ENCODE measurements around the gene COPS9.

Gene COPS9

DNA sequence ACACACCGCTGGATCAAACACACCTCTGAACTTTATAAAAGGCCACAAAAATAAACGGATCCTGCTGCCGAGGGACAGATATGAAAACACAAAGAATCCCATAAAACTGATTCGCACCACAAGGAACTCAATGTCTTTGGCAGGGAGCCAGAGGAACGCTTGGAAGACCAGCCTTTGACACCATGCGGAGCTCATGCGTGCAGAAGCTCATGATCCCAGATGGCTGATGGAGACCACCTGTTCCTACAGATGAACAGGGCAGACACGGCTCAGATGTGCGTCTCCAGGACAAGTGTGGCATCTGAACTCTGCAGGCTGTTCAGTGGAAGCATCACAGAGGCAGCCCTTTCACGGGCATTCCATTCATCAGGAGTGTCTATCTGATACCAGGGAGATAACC lies 24.9 kb downstream of the COPS9 start:
- DNase-seq (ENCODE audit: low read depth, low spot score): no peak

DNA sequence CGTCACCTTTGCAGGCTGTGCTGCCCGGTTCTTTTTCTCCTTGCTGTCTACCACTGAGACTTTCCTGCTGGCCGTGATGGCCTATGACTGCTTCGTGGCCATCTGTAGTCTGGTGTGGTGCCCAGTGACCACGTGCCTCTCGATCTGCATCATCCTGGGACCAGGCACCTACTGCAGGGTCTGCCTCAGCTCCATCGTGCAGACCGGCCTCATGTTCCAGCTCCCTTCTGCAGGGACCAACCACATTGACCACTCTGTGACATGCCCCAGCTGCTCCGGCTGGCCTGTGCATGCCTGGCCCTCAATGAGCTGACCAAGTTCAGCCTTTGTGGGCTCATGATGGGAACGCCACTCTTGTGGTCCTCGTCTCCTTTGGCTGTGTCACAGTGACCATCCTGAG lies 26.7 kb downstream of the COPS9 start:
- no peak for DNase-seq (ENCODE audit: low read depth, low spot score)

DNA sequence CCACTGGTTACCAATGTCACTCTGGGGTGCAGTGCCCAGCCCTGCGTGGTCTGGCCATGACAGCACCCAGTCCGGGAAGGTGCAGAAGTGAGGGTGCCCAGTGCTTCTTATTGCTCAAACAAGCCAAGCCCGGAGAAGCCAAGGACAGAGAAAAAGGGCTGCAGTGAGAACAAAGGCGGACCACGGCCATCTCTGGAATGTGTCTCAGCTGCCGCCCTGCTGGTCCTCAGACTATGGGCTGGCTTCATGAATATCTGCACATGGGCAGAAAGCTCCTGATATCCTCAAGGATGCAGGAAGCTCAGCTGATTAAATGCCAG lies 28.7 kb downstream of the COPS9 start:
- DNase-seq (ENCODE audit: low read depth, low spot score): no peak

DNA sequence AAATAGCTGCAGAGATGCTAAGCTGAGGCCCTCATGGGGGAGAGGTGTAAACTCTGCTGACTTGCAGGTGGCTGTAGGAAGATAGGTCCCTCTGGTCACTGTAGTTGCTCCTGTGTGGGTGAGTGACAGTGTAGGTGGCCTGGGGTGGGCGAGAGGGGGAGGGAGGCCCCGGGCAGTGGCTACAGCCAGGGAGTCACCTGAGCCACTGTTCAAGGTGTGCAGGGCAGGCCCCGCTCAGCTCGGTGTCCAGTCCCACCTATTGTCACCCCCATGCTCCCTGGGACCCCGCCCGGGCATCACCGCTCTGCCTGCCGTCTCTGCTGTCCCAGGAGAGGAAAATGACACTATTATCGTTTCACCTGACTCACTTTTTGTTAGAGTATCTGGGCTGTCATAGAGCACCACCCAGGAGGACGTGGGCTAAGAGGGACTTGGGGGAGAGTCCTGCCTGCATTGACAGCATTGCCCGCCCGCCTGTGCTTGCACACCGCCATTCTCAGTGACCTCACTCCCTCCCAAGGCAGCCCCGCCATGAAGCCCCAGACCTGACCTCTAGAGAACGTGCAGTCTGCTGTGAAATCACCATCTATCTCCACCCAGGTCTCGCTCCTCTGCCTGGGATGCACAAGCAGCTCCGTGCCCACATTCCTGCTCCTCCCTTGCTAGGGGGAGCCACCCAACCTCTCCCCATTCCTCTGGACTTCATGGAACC lies 29.2 kb downstream of the COPS9 start:
- no peak for DNase-seq (ENCODE audit: low read depth, low spot score)

DNA sequence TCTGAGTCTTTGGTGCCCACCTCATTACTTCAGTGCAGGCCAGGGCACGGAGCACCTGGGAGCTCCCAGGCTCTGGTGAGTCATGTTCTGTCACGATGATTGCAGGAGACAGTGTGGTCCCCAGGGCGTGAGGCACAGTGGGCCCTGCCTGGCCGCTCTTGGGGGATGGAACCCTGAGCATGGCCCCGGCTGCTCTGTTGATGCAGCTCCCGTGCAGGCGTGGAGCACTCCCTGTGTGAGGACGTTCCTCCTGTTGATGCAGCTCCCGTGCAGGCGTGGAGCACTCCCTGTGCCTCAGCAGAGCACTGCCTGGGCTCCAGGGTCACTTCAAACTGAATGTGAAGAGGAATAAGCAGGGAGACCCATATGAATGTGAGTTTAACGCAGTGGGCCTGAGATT lies 30.1 kb downstream of the COPS9 start:
- DNase-seq (ENCODE audit: low read depth, low spot score): no peak

DNA sequence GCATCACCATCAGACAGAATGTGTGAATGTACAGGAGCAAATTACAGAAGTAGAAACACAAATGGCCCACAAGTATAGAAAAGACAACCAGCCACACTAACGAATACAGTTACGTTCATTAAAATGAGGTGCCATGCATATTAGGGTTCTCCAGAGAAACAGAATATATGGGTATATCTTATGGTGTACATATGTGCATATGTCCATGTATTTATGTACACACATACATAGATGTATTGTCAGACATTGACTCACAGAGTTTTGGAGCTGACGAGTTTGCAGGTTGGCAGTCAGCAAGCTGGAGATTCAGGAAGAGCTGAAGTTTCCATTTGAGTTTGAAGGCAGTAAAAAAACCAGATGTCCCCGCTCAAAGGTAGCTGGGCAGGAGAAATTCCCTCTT lies 33.0 kb downstream of the COPS9 start:
- DNase-seq (ENCODE audit: low read depth, low spot score): no peak

DNA sequence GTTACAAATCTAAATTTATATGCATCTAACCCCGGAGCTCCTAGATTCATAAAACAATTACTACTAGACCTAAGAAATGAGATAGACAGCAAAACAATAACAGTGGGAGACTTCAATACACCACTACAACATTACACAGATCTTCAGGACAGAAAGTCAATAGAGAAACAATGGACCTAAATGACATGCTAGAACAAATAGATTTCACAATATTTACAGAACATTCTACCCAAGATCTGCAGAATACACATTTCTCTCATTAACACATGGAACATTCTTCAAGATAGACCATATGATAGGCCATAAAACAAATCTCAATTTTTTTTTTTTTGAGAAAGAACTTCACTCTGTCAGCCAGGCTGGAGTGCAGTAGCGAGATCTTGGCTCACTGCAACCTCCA lies 37.8 kb downstream of the COPS9 start:
- no peak for DNase-seq (ENCODE audit: low read depth, low spot score)

DNA sequence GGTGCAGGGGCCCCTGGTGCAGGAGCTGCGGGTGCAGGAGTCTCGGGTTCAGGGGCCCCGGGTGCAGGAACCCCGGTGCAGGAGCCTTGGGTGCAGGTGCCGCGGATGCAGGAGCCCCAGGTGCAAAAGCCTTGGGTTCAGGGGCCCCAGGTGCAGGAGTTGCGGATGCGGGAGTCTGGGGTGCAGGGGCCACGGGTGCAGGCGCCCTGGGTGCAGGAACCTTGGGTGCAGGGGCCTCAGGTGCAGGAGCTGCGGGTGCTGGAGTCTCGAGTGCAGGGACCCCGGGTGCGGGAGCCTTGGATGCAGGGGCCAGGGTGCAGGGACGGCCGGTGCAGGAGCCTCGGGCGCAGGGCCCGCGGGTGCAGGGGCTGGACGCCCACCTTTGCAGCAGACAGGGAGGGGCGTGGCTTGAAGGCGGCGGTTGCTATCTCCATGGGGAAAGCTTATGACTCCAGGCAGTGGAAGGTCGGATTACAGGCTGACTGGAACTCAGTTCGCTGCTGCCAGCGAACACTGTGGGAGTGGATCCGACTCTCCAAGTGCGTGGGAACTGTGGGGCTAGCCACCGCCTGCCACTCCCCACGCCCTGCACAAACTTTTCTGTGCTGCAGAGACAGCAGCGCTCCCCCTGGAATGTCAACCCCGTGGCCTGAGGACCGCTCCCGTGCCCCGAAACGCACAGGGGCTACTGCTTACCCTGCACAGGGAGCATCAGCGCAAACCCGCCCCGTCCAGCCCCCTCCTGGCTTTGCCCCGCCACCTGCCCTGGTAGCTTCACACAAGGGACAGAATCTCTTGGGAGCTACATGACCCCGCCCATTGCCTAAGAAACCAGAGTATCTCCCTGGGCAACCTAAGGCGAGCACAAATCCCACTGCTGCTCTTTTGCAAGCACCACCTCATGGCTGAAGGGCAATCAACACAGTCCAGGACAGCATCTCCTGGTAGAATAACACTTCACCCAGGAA lies 40.3 kb downstream of the COPS9 start:
- no peak for DNase-seq (ENCODE audit: low read depth, low spot score)

DNA sequence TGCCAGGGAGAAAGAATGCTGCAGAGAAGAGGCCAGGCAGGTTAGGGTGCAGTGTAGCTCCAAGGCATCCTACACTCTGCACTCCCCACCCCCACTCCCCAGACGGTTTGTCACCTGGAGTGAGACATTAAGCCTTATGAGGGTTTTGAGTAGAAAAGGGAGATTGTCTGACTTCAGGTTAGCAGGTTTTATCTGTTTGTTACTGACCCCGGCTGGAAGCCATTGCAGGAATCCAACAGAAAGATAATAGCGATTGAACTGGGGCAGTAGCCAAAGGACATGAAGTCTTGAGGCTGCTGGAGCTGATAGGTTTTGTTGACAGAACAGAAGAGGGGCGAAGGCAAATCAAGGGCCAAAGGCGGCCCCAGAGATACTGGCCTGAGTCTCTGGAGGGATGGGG lies 46.8 kb downstream of the COPS9 start:
- DNase-seq (ENCODE audit: low read depth, low spot score): no peak

DNA sequence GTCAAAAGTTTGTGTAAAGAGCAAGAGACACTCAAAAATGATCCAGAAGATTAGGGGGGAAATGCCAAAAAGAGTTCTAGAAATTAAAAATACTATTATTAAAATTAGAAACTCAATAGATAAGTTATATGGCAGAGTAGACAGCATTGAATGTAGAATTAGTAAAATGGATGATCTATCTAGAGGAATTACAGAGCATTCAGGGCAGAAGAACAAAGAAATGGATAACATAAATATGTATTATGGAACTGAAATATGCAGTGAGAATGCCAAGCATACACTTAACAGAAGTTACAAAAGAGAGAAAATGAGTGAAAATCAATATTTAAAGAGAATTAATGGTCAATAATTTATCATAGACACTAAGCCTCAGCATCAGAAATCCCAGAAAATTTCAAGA lies 49.5 kb downstream of the COPS9 start:
- no peak for DNase-seq (ENCODE audit: low read depth, low spot score)
